Fibroblast of lung (primary cell): ENCODE data around the gene ANKRD45. TPM values are rescaled to one million over a fixed set of nuclear protein-coding genes. Genes with fewer than 3 reads are reported as not detected.
"Not testable (repeated sequence)": the region's sequence is repeated elsewhere in the genome, so short reads cannot be mapped to it uniquely, and the experiment has no call there.

Experiments used
- DNase-seq, 2 donors: peaks; one replicate each; pipeline versions ENCODE4 v3.0.0 to v3.0.0-alpha.2; 2010; ENCODE audit warnings: low read depth in 2 of 2
- H2AFZ ChIP-seq: 2 replicates; pipeline ENCODE4 v1.5.1; 2012; ENCODE audit warnings: low read length, control low read depth, inconsistent platforms
- H3K27ac ChIP-seq: 2 replicates; pipeline ENCODE4 v1.5.1; 2011; ENCODE audit warnings: low read length, control low read depth; ENCODE audit not compliant: insufficient read depth
- H3K27me3 ChIP-seq: 2 replicates; pipeline ENCODE4 v1.5.1; 2011; ENCODE audit warnings: mild to moderate bottlenecking, low read length; ENCODE audit not compliant: control insufficient read depth, insufficient read depth
- H3K36me3 ChIP-seq: 2 replicates; pipeline ENCODE4 v1.5.1; 2011; ENCODE audit warnings: low read length; ENCODE audit not compliant: control insufficient read depth, insufficient read depth
- H3K4me1 ChIP-seq: 2 replicates; pipeline ENCODE4 v1.5.1; 2011; ENCODE audit warnings: low read length; ENCODE audit not compliant: control insufficient read depth, insufficient read depth; ENCODE audit errors: extremely low read depth
- H3K4me2 ChIP-seq: 2 replicates; pipeline ENCODE4 v1.5.1; 2011; ENCODE audit warnings: low read length, control low read depth; ENCODE audit not compliant: insufficient read depth; ENCODE audit errors: extremely low read depth
- H3K4me3 ChIP-seq, 4 experiments: fragments of 200-600 bp in 1 of 4; sonication (generic) in 1 of 4; replicated peaks in 1 of 4; 2 replicates each; pipeline ENCODE4 v1.5.1; 2011 to 2016; ENCODE audit warnings: low read length in 4 of 4, low read depth in 3 of 4, mild to moderate bottlenecking in 3 of 4, control low read depth in 2 of 4, inconsistent platforms in 1 of 4, mixed read lengths in 1 of 4; ENCODE audit not compliant: insufficient read depth in 1 of 4; ENCODE audit errors: control extremely low read depth in 1 of 4
- H3K79me2 ChIP-seq: 2 replicates; pipeline ENCODE4 v1.5.1; 2012; ENCODE audit warnings: mild to moderate bottlenecking, low read length, inconsistent platforms; ENCODE audit not compliant: control insufficient read depth, insufficient read depth
- H3K9ac ChIP-seq: 2 replicates; pipeline ENCODE4 v1.5.1; 2011; ENCODE audit warnings: mild to moderate bottlenecking, low read length, control low read depth; ENCODE audit not compliant: insufficient read depth
- H3K9me3 ChIP-seq: 2 replicates; pipeline ENCODE4 v1.5.1; 2012; ENCODE audit warnings: low read depth, low read length; ENCODE audit not compliant: control insufficient read depth, insufficient read depth
- H4K20me1 ChIP-seq: 2 replicates; pipeline ENCODE4 v1.5.1; 2011; ENCODE audit warnings: low read length; ENCODE audit not compliant: control insufficient read depth, insufficient read depth; ENCODE audit errors: extremely low read depth
- EZH2 ChIP-seq: IDR thresholded peaks from 2 replicates; pipeline ENCODE4 v1.5.1; 2012; ENCODE audit warnings: low read length, control low read depth, mild to moderate bottlenecking; ENCODE audit errors: missing control alignments
- polyA plus RNA-seq, 2 donors: library from polyadenylated mRNA; depleted of rRNA in 1 of 2; stranded (reverse) in 1 of 2; unstranded in 1 of 2; fragments of >200 nt; gene quantifications; 2 replicates each; pipeline ENCODE4 v1.2.1, GENCODE V29; 2011 to 2012; ENCODE audit warnings: missing spikeins in 1 of 2
- total RNA-seq: library from RNA; depleted of rRNA; stranded (reverse); fragments of >200 nt; gene quantifications from 2 replicates; pipeline ENCODE4 v1.2.1, GENCODE V29; 2014
- TF ChIP-seq, protein P1 (sequence below), 2 donors: IDR thresholded peaks in 1 of 2; conservative IDR thresholded peaks in 1 of 2; 1 replicate in 1 of 2; 2 replicates in 1 of 2; pipeline ENCODE4 v1.5.1; 2011 to 2012; ENCODE audit warnings: low read length in 2 of 2, control low read depth in 1 of 2, inconsistent platforms in 1 of 2, low read depth in 1 of 2, mild to moderate bottlenecking in 1 of 2

The ANKRD45 gene
- total and polyA plus RNA-seq, 2 donors (not counting 1 experiment from before 2014, with no cell fraction given): 0.43 to 1.7 TPM

DNA sequence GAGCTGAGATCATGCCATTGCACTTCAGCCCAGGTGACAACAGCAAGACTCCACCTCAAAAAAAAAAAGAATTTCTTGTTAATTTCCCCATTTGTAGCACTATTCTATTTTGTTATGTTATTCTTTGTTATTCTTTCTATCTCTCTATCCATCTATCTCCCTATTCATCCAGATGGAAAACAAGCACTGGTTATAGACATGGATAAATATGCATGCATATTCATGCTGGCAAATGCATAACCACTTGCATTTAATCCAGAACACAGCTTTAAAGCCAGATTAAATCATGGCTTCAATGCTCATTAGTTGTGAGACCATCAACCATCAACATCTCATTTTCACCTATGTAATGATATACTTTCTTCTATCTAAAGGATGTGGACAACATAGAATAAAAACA, 23.6 kb upstream of the ANKRD45 start:
- H2AFZ ChIP-seq: no peak overlapping the region
- H4K20me1 ChIP-seq: no peaks in the 10 kb centered on the region
- peaks cover 5% of the 10 kb centered on the region for H3K27me3 ChIP-seq
- DNase-seq: no peak
- H3K79me2 ChIP-seq: no peaks in the 10 kb centered on the region
- TF ChIP-seq, protein P1, sequence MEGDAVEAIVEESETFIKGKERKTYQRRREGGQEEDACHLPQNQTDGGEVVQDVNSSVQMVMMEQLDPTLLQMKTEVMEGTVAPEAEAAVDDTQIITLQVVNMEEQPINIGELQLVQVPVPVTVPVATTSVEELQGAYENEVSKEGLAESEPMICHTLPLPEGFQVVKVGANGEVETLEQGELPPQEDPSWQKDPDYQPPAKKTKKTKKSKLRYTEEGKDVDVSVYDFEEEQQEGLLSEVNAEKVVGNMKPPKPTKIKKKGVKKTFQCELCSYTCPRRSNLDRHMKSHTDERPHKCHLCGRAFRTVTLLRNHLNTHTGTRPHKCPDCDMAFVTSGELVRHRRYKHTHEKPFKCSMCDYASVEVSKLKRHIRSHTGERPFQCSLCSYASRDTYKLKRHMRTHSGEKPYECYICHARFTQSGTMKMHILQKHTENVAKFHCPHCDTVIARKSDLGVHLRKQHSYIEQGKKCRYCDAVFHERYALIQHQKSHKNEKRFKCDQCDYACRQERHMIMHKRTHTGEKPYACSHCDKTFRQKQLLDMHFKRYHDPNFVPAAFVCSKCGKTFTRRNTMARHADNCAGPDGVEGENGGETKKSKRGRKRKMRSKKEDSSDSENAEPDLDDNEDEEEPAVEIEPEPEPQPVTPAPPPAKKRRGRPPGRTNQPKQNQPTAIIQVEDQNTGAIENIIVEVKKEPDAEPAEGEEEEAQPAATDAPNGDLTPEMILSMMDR (conservative IDR thresholded peaks at IDR 0.05 in 1 of 2, IDR thresholded peaks at IDR 0.05 in 1 of 2; ENCODE audit: low read depth in 1 of 2, low read length in 2 of 2): no peak
- no peak for TF ChIP-seq EZH2
- no peak overlapping the region for H3K4me2 ChIP-seq
- no peaks in the 10 kb centered on the region for H3K9me3 ChIP-seq
- H3K4me3 ChIP-seq: no peak overlapping the region
- H3K9ac ChIP-seq: no peak overlapping the region
- H3K4me1 ChIP-seq: no peaks in the 10 kb centered on the region
- no peaks in the 10 kb centered on the region for H3K36me3 ChIP-seq
- no peak overlapping the region for H3K27ac ChIP-seq

- DNase-seq: no peak
- H3K9ac ChIP-seq: no peak overlapping the region
- H3K4me2 ChIP-seq: no peak overlapping the region
- TF ChIP-seq, protein P1 (conservative IDR thresholded peaks at IDR 0.05 in 1 of 2, IDR thresholded peaks at IDR 0.05 in 1 of 2; ENCODE audit: low read depth in 1 of 2, low read length in 2 of 2): no peak
- TF ChIP-seq EZH2: no peak
- no peaks in the 10 kb centered on the region for H3K79me2 ChIP-seq
- no peaks in the 10 kb centered on the region for H3K36me3 ChIP-seq
- H2AFZ ChIP-seq: no peak overlapping the region
- H3K9me3 ChIP-seq: no peaks in the 10 kb centered on the region
- H3K27ac ChIP-seq: no peak overlapping the region
- H4K20me1 ChIP-seq: no peaks in the 10 kb centered on the region
- peaks cover 3% of the 10 kb centered on the region for H3K27me3 ChIP-seq
- H3K4me1 ChIP-seq: no peaks in the 10 kb centered on the region
- H3K4me3 ChIP-seq: no peak overlapping the region
Measured at GRCh38 chr1:173688300-173688699, 18.6 kb upstream of the ANKRD45 start.

DNA sequence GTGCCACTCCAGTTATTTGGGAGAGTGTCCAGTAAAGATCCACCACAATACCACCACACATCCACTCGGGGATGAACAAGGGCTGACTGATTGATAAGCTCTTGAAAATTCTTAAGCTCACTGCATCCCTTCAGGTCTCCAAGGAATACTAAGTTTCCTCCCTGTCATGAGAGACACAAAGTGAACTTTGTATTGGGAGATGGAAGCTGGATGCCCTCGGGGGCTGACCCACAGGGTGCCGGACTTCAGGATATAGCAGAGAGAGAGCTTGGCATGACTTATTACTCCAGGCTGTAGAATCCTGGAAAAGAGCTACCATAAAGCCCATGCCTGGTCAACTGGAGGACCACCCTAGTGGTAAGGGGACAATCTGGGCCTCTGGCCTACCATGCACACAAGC, 15.5 kb upstream of the ANKRD45 start:
- not testable (repeated sequence) for H3K36me3 ChIP-seq, H3K9me3 ChIP-seq, H3K4me2 ChIP-seq, H3K27me3 ChIP-seq, H4K20me1 ChIP-seq, H3K9ac ChIP-seq, H3K27ac ChIP-seq, H3K79me2 ChIP-seq, H2AFZ ChIP-seq, H3K4me3 ChIP-seq, H3K4me1 ChIP-seq, DNase-seq

DNA sequence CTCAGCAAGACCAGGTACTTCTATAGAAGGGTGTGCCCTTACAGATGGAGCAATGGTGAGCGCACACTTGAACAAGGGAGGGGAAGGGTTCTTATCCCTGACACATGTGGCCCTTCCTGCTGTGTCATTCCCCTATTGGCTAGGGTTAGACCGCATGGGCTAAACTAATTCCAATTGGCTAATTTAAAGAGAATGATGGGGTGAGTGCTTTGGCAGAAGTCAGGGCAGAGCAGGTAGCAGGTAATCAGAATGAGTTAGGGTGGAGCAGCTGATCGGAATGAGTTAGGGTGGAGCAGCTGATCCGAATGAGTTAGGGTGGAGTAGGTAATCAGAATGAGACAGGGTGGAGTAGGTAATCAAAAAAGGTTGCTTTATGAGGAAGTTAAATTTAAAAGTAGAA, 14.2 kb upstream of the ANKRD45 start:
- DNase-seq, H3K27ac ChIP-seq, H3K4me2 ChIP-seq, H3K36me3 ChIP-seq, H2AFZ ChIP-seq, H3K9me3 ChIP-seq, H3K27me3 ChIP-seq, H4K20me1 ChIP-seq, H3K4me1 ChIP-seq, H3K9ac ChIP-seq, H3K79me2 ChIP-seq, H3K4me3 ChIP-seq: not testable (repeated sequence)
